K562 (cell line): ENCODE results near the gene PLAAT4. TPM values are rescaled to one million over a fixed set of nuclear protein-coding genes. Genes with fewer than 3 reads are reported as not detected.
A peak's percentile ranks its signal among the peaks of the same experiment; 100 is the strongest.

Experiments used
- ATF1 ChIP-seq, 2 experiments: fragments of 450-650 bp in 1 of 2; IDR thresholded peaks; 2 replicates each; pipeline ENCODE4 v1.6.1; 2016; ENCODE audit warnings: missing compliant biosample characterization in 1 of 2, missing genetic modification characterization in 1 of 2
- CREM ChIP-seq: IDR thresholded peaks from 2 replicates; pipeline ENCODE4 v1.6.1; 2014; ENCODE audit warnings: antibody characterized with exemption, low read depth
- DIDO1 ChIP-seq: fragments of 450-650 bp; IDR thresholded peaks from 2 replicates; pipeline ENCODE4 v1.6.1; 2016; ENCODE audit warnings: low read depth, missing biosample characterization, missing genetic modification characterization
- E2F3 ChIP-seq: fragments of 250-450 bp; sonication (Bioruptor Pico); IDR thresholded peaks from 2 replicates; pipeline ENCODE4 v1.4.0; 2020; ENCODE audit warnings: mild to moderate bottlenecking
- FOS ChIP-seq: IDR thresholded peaks from 3 replicates; pipeline ENCODE4 v1.6.1; 2011; ENCODE audit not compliant: insufficient read length; ENCODE audit errors: extremely low read depth
- GTF2A2 ChIP-seq: IDR thresholded peaks from 2 replicates; pipeline ENCODE4 v1.6.1; 2016; ENCODE audit warnings: mild to moderate bottlenecking, missing genetic modification characterization, missing compliant biosample characterization
- MECOM ChIP-seq: fragments of 250-450 bp; sonication (Bioruptor Pico); IDR thresholded peaks from 2 replicates; pipeline ENCODE4 v1.8.0; 2022; ENCODE audit warnings: inconsistent platforms
- MYNN ChIP-seq, 2 experiments: sonication (generic); formaldehyde crosslinking in 1 of 2; IDR thresholded peaks; 2 replicates each; pipeline versions ENCODE4 v1.5.0 to v1.6.1; 2016 to 2020; ENCODE audit warnings: antibody characterized with exemption in 1 of 2, missing genetic modification reagents in 1 of 2
- POLR2G ChIP-seq: fragments of 200-400 bp; formaldehyde crosslinking; IDR thresholded peaks from 2 replicates; pipeline ENCODE4 v1.6.1; 2017; ENCODE audit warnings: low read depth, mild to moderate bottlenecking, antibody characterized with exemption, low read length, moderate library complexity
- RBM39 ChIP-seq: fragments of 200-400 bp; formaldehyde crosslinking; optimal IDR thresholded peaks from 2 replicates; pipeline ENCODE3; 2018; ENCODE audit warnings: low read depth, low read length
- TEAD2 ChIP-seq: fragments of 450-650 bp; IDR thresholded peaks from 2 replicates; pipeline ENCODE4 v1.6.1; 2016; ENCODE audit warnings: missing genetic modification characterization, control low read depth, missing compliant biosample characterization
- TEAD4 ChIP-seq, 2 experiments: sonication (generic) in 1 of 2; formaldehyde crosslinking in 1 of 2; IDR thresholded peaks; 2 replicates each; pipeline versions ENCODE4 v1.6.1 to v1.8.0; 2012 to 2022; ENCODE audit warnings: borderline replicate concordance in 1 of 2, inconsistent platforms in 1 of 2, low read length in 1 of 2, mild to moderate bottlenecking in 1 of 2, missing genetic modification reagents in 1 of 2
- TSC22D4 ChIP-seq: fragments of 450-650 bp; IDR thresholded peaks from 2 replicates; pipeline ENCODE4 v1.6.1; 2016; ENCODE audit warnings: missing genetic modification characterization, missing biosample characterization, control low read depth
- ZNF766 ChIP-seq: fragments of 200-800 bp; sonication (Bioruptor generic); conservative IDR thresholded peaks from 2 replicates; pipeline ENCODE4 v1.6.1; 2016; ENCODE audit warnings: missing genetic modification characterization, missing compliant biosample characterization
- polyA plus RNA-seq, 8 experiments: library from polyadenylated mRNA; depleted of rRNA in 4 of 8; stranded (reverse) in 5 of 8; unstranded in 3 of 8; fragments of >200 nt; fragmentation: Nextera tagmentation in 2 of 8; fragmentation: Illumina TruSeq in 1 of 8; extraction: Ambion mirVana in 2 of 8; extraction: Trizol in 1 of 8; gene quantifications; 2 replicates each; pipeline versions ENCODE4 v1.2.1 to v1.2.3, GENCODE V29; 2011 to 2014; ENCODE audit warnings: inconsistent platforms in 1 of 8, missing spikeins in 1 of 8
- total RNA-seq, 7 experiments: library from RNA; depleted of rRNA in 6 of 7; stranded (reverse); fragments of >200 nt in 6 of 7; fragmentation: Illumina TruSeq in 2 of 7; extraction: Trizol in 2 of 7; gene quantifications; 2 replicates each; pipeline versions ENCODE4 v1.2.1 to v1.2.3, GENCODE V29; 2011 to 2021; ENCODE audit warnings: low replicate concordance in 1 of 7
- TF ChIP-seq, protein P1 (sequence below), 2 experiments: IDR thresholded peaks in 1 of 2; conservative IDR thresholded peaks in 1 of 2; 2 replicates each; pipeline ENCODE4 v1.6.1; 2016; ENCODE audit warnings: low read depth in 2 of 2, mild to moderate bottlenecking in 1 of 2, missing compliant biosample characterization in 1 of 2, missing genetic modification characterization in 1 of 2, moderate library complexity in 1 of 2
- TF ChIP-seq, protein P2 (sequence below): fragments of 450-650 bp; IDR thresholded peaks from 2 replicates; pipeline ENCODE4 v1.6.1; 2014; ENCODE audit warnings: low read depth, mild to moderate bottlenecking, moderate library complexity, borderline replicate concordance
- TF ChIP-seq, protein P3 (sequence below): fragments of 200-800 bp; sonication (Bioruptor generic); IDR thresholded peaks from 2 replicates; pipeline ENCODE4 v1.6.1; 2016; ENCODE audit warnings: missing genetic modification characterization, missing compliant biosample characterization

PLAAT4 gene
- total and polyA plus RNA-seq, 9 of the 15 experiments (the other 6 are each of a cell fraction or from before 2014, with no cell fraction given) = 0.54 to 3.0 (median 1.3) TPM; not detected in 1

DNA sequence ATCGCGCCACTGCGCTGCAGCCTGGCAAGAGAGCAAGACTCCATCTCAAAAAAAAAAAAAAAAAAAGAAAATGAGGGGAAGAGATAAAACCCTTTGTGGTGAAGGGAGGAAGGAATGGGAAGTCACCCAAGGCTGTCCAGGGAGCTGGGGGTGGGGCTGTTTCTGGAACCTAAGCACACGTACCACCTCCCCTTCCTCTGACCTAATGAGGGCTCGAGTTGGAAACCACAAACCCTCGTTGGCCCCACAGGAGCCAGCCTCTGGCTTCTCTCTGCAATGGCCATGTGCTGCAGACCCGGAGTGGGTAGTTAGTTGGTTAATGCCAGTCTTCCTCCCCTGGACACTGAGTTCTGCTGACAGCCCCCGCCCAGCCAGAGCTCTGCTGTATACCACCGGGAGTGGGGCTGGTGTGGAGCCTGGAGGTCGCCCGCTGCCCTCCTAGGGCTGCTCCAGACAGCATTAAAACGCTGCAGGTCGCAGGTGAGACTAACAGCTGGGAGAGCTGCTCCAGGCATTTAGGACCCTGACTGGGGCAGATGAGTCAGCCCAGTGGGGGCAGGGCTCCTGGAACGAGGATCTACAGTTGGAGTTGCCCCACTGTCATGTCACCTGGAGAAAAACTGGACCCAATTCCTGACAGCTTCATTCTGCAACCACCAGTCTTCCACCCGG lies 30.6 kb upstream of the PLAAT4 start, which contains the start of gene LGALS12 (continued):
- TF ChIP-seq, protein P1, sequence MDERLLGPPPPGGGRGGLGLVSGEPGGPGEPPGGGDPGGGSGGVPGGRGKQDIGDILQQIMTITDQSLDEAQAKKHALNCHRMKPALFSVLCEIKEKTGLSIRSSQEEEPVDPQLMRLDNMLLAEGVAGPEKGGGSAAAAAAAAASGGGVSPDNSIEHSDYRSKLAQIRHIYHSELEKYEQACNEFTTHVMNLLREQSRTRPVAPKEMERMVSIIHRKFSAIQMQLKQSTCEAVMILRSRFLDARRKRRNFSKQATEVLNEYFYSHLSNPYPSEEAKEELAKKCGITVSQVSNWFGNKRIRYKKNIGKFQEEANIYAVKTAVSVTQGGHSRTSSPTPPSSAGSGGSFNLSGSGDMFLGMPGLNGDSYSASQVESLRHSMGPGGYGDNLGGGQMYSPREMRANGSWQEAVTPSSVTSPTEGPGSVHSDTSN (CRISPR knock-in tag; IDR thresholded peaks at IDR 0.05; ENCODE audit: low read depth) = no peak
- TF ChIP-seq, protein P1 (tag; conservative IDR thresholded peaks at IDR 0.05; ENCODE audit: low read depth) = no peak
- TF ChIP-seq FOS = no peak
- TF ChIP-seq, protein P2, sequence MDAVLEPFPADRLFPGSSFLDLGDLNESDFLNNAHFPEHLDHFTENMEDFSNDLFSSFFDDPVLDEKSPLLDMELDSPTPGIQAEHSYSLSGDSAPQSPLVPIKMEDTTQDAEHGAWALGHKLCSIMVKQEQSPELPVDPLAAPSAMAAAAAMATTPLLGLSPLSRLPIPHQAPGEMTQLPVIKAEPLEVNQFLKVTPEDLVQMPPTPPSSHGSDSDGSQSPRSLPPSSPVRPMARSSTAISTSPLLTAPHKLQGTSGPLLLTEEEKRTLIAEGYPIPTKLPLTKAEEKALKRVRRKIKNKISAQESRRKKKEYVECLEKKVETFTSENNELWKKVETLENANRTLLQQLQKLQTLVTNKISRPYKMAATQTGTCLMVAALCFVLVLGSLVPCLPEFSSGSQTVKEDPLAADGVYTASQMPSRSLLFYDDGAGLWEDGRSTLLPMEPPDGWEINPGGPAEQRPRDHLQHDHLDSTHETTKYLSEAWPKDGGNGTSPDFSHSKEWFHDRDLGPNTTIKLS = no peak
- no peak for TF ChIP-seq RBM39
- TF ChIP-seq GTF2A2 (tag) = no peak
- no peak for TF ChIP-seq MYNN (IDR thresholded peaks at IDR 0.05)
- TF ChIP-seq MYNN (CRISPR knock-in tag; IDR thresholded peaks at IDR 0.05) = no peak
- no peak for TF ChIP-seq E2F3 (CRISPR knock-in tag)
- no peak for TF ChIP-seq TSC22D4 (tag)
- TF ChIP-seq, protein P3, sequence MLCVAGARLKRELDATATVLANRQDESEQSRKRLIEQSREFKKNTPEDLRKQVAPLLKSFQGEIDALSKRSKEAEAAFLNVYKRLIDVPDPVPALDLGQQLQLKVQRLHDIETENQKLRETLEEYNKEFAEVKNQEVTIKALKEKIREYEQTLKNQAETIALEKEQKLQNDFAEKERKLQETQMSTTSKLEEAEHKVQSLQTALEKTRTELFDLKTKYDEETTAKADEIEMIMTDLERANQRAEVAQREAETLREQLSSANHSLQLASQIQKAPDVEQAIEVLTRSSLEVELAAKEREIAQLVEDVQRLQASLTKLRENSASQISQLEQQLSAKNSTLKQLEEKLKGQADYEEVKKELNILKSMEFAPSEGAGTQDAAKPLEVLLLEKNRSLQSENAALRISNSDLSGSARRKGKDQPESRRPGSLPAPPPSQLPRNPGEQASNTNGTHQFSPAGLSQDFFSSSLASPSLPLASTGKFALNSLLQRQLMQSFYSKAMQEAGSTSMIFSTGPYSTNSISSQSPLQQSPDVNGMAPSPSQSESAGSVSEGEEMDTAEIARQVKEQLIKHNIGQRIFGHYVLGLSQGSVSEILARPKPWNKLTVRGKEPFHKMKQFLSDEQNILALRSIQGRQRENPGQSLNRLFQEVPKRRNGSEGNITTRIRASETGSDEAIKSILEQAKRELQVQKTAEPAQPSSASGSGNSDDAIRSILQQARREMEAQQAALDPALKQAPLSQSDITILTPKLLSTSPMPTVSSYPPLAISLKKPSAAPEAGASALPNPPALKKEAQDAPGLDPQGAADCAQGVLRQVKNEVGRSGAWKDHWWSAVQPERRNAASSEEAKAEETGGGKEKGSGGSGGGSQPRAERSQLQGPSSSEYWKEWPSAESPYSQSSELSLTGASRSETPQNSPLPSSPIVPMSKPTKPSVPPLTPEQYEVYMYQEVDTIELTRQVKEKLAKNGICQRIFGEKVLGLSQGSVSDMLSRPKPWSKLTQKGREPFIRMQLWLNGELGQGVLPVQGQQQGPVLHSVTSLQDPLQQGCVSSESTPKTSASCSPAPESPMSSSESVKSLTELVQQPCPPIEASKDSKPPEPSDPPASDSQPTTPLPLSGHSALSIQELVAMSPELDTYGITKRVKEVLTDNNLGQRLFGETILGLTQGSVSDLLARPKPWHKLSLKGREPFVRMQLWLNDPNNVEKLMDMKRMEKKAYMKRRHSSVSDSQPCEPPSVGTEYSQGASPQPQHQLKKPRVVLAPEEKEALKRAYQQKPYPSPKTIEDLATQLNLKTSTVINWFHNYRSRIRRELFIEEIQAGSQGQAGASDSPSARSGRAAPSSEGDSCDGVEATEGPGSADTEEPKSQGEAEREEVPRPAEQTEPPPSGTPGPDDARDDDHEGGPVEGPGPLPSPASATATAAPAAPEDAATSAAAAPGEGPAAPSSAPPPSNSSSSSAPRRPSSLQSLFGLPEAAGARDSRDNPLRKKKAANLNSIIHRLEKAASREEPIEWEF (CRISPR knock-in tag) = no peak
- peak; percentile 11; the same call in 1 of the 2 replicates for TF ChIP-seq TEAD4 (IDR thresholded peaks at IDR 0.05; ENCODE audit: low read length)
- TF ChIP-seq TEAD4 (CRISPR knock-in tag; IDR thresholded peaks at IDR 0.05; ENCODE audit: borderline replicate concordance) = no peak
- TF ChIP-seq ATF1 (CRISPR knock-in tag; IDR thresholded peaks at IDR 0.05) = no peak
- TF ChIP-seq ATF1 (tag; IDR thresholded peaks at IDR 0.05) = no peak
- TF ChIP-seq MECOM (CRISPR knock-in tag) = no peak
- TF ChIP-seq DIDO1 (tag) = no peak
- TF ChIP-seq TEAD2 (tag) = no peak
- TF ChIP-seq CREM = peak; percentile 35; the same call in 1 of the 2 replicates
- 0 out of 2 replicates have a peak, but pooled peaks have one; percentile 31 for TF ChIP-seq POLR2G
- TF ChIP-seq ZNF766 (CRISPR knock-in tag) = peak; percentile 81
